ACHN (cell line): ENCODE results near the gene PHF21B.
"Not testable (repeated sequence)": the region's sequence is repeated elsewhere in the genome, so short reads cannot be mapped to it uniquely, and the experiment has no call there.

Source experiments
- DNase-seq: peaks from one replicate; pipeline ENCODE4 v3.0.0-alpha.2; 2015
- in situ Hi-C: cut with HindIII; loops from 2 replicates; pipeline ENCODE4 v1.10.0; 2017; ENCODE audit warnings: low sequenced_read_pairs, low pct_ligation_motif_present, low pct_unique_long_range_greater_than_20kb

Gene PHF21B

DNA sequence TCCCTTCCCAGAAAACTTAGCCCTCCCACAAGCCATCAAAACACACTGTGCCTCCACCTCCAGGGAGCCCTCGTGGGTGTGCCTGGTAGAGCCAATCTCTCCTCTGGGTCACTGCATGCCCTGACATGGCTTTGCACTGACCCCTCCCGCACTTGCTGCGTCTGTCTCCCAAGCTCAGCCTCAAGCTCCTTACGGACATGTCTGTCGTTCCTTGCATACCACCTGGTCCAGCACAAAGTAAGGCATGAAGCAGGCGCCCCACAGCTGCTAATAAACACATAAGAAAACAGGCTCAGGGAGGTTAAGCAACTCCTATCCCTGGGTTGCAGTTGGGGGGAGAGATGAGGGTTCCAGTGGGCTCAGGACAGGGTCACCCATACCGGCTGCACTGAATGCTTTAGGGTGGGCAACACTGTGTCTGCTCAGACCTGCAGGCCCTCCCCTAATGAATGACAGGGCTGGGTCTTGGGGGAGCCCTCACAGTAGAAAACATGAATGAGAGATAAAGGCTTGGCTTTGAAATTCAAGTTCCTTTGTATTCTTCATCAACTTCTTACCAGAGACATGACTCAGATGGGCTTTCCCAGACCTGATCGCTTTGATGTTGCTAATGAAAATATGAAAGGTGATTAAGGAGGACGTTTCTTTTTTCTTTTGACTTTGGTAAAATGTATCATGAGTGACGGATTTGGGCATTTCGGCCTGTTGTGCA lies 38.0 kb downstream of the PHF21B start:
- no peak for DNase-seq
- in situ Hi-C loops: no loop called here

GRCh38 chr22:44970291-44970690 lies 39.5 kb downstream of the PHF21B start:
- no peak for DNase-seq
- in situ Hi-C loops: no loop called here

DNA sequence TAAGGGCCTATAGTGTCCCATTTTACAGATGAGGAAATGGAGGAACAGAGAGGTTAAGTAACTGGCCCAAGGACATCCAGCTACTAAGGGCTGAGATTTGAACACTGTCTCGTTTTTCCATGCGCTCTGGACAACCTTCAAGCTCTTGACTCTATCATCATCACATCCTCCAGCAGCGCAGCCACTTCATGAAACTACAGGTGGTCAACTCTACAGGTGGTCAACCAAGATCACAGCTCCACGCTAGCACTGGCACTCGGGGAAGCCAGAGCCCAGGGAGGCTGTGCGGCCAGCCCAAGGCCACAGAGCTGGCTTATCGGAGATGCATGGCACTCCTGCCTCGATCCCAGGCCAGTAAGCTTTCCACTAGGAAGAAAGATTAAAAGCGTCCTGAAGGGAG lies 40.0 kb downstream of the PHF21B start:
- in situ Hi-C loops: no loop called here

DNA sequence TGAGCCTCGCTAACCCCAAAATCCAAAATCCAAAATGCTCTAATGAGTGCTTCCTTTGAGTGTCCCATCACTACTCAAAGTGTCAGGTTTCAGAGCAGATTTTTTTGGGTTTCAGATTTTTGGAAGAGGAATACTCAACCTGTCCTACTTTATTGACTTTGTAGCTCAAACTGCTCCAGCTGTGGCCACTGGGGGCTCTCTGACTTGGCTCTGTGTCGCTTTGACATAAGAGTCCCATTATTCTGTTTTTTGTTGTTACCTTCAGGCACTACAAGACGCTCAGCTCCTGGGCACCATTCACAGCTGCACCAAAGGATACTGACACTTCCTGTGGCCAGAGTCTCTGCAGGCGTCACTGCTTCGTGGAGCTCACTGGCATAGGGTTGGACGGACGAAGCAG lies 41.1 kb downstream of the PHF21B start:
- in situ Hi-C loops: no loop called here

More for the DNA sequence above, 40.0 kb downstream of the PHF21B start:
- no peak for DNase-seq

GRCh38 chr22:44965171-44965570 lies 44.6 kb downstream of the PHF21B start:
- DNase-seq: no peak
- in situ Hi-C loops: no loop called here

More for the DNA sequence above, 41.1 kb downstream of the PHF21B start:
- no peak for DNase-seq

GRCh38 chr22:44964722-44965078 lies 45.1 kb downstream of the PHF21B start:
- no peak for DNase-seq
- in situ Hi-C loops: no loop called here

- in situ Hi-C loops: no loop called here
- DNase-seq: no peak
Observed at GRCh38 chr22:44963832-44964721, 45.7 kb downstream of the PHF21B start.

DNA sequence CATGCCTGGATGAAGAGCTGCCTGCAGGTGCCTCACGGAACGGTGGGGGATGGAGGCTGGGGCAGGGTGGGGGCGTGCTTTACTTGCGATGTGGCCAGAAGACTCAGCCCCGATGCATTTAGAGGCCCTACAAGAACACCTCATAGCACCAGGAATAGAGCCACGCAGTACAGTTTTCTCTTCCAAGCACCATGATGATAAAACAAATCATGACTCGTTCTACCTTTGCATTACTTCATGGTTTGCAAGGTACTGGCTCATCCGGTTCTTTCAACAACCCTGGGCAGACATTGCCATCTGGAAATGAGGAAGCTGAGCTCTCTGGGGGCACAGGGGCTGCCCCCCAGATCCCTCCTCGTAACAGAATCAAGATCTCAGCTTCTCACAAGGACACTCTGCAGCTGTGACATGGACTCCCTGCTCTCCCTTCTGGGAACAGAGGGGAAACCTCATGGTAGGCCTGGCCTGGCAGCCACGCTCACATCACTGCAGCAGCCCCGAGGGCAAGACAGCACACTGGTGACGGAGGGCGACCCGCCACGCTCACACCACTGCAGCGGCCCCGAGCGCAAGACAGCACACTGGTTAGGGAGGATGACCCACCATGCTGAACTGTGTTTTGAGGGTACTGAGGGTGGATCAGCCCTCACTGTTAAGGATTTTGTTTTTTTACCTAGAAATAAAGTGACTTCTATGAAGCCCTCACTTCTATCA lies 46.9 kb downstream of the PHF21B start:
- in situ Hi-C loops: no loop called here
- no peak for DNase-seq

GRCh38 chr22:44961682-44962081 lies 48.1 kb downstream of the PHF21B start:
- in situ Hi-C loops, DNase-seq: not testable (repeated sequence)

DNA sequence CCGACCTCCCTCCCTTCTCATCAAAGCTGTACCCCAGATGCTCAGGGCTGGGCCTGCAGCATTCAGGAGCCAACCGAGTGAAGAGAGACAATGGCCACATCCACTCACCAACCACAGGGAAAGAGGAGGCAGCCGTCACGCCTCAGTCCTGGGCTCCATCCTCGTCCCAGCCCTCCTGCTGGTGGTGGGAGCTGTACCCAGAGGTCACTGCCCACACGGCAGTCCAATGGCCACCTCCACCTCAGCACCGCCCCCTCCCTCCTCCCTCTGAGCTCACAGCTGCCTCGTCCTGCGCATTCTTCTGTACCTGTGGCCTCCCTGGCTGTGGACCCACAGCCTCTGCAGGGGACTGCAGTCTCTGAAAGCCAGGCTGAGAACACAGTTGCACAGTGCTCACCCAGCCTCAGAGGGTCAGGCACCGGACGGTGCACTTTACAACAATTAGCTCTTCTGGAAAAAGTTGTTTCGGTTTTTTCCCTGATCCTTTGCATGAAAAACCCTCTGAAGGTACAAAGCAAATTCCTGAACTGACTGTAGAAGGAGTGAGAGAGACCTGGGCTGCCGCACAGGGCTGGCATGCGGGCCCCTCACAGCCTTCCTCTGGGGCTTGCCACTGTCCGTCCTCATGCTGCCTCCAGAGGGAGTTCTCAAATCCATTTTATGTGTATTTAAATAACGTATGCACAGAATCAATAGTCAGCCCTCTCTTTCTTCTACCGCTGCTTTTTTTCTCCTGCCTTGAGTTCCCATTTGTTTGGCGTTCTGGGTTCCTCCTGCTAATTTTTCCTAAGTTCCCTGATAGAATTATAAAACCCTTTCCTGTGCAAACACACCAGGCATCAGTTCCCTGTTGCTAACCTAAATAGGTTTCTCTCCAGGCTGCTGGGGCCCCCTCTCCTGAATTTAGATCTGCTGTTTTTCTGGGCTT lies 52.7 kb downstream of the PHF21B start:
- DNase-seq: no peak
- in situ Hi-C loops: no loop called here

GRCh38 chr22:44955102-44955501 lies 54.7 kb downstream of the PHF21B start:
- no peak for DNase-seq
- in situ Hi-C loops: no loop called here

GRCh38 chr22:44954149-44954548 lies 55.7 kb downstream of the PHF21B start:
- in situ Hi-C loops: no loop called here
- no peak for DNase-seq

DNA sequence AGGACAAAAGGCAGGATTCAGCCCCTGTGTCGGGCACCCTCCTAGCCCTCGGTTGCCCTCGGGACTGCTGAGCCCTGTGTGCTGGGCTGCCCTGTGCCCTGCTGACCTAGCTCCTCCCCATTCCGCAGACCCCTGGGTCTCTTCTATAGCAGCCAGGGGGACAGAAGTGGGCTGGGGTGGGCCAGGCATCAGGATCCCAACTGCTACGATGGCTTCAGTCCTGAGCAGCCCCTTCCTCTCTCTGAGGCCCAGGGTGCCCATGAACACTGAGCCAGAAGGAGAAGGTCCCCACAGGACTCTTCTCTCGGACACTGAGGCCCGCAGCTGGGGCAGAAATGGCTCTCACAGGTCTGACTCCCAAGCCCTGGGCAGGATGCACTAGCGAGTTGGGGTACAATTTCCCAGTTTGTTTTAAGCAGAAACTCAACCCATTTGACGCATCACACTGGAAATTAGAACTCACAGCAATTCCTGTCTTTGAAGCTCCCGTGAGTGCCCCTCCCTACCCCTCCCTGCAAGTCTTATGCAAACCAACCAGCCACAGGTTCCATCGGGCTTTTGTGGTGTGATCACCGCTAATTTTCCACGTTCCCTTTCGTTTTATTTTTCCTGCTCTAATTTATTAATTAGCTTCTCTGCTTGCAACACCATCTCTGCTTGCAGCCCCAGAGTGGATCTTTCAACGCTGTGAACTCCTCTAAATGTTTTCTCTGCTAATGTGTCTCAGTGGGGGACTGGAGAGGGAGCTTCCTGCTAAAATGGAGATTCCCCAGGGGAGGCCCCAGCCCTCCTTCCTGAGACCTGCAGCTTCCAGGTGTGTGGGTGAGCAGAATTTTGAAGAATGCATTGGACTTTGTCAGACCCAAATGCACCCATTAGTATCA lies 56.7 kb downstream of the PHF21B start:
- in situ Hi-C loops: no loop called here
- DNase-seq: no peak

- no peak for DNase-seq
- in situ Hi-C loops: no loop called here
Observed at GRCh38 chr22:44951510-44951816, 58.3 kb downstream of the PHF21B start.

- no peak for DNase-seq
- in situ Hi-C loops: no loop called here
Observed at GRCh38 chr22:44950806-44951509, 58.8 kb downstream of the PHF21B start.

DNA sequence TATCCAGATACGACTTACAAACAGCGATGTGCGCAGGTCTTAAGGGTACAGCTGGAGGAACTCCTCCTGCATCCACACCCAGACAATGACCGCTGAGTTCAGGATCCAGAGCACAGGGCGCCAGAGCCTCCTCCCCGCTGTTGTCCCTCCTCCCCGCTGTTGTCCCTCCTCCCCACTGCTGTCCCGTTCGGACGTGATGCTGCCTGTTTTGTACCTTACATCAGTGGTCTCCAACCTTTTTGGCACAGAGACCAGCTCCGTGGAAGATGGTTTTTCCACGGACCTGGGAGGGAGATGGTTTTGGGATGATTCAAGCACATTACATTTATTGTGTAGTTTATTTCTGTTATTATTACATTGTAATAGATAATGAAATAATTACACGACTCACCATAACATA lies 62.0 kb downstream of the PHF21B start:
- in situ Hi-C loops: no loop called here
- no peak for DNase-seq

DNA sequence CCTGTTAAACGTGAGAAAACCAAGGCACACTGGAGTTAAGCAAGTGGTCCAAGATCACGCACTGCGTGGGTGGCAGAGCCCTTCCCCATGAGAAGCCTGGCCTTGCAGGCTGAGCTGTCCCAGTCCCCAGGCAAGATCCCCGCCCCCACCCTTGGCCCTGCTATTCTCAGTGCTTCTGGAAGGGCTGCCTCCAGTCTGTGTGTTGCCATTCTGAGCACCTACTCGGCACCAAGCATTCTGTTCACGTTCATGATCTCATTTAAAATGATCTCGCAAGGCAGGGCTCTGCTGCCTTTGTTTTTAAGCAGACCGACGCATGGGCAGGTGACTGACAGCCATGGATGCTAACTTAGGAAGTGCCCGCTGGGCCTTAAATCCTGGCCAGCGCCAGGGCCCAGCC lies 62.8 kb downstream of the PHF21B start:
- no peak for DNase-seq
- in situ Hi-C loops: no loop called here
